Prostate gland (tissue), 2 donors: Measurements from ENCODE around the gene AK8.

Experiments used
- POLR2A ChIP-seq: fragments of 450-650 bp; IDR thresholded peaks from one replicate; pipeline ENCODE4 v1.6.1; 2016; ENCODE audit warnings: antibody characterized with exemption, mild to moderate bottlenecking
- POLR2AphosphoS5 ChIP-seq: sonication (generic); formaldehyde crosslinking; IDR thresholded peaks from one replicate; pipeline ENCODE4 v1.6.1; 2017; ENCODE audit warnings: antibody characterized with exemption
- TF ChIP-seq, protein P1 (sequence below), 4 experiments: fragments of 200-600 bp in 2 of 4; fragments of 450-650 bp in 2 of 4; sonication (generic) in 2 of 4; IDR thresholded peaks; 1 replicate in 3 of 4; 2 replicates in 1 of 4; pipeline ENCODE4 v1.5.1; 2016 to 2019; ENCODE audit warnings: antibody characterized with exemption in 4 of 4, mild to moderate bottlenecking in 2 of 4, moderate library complexity in 2 of 4

DNA sequence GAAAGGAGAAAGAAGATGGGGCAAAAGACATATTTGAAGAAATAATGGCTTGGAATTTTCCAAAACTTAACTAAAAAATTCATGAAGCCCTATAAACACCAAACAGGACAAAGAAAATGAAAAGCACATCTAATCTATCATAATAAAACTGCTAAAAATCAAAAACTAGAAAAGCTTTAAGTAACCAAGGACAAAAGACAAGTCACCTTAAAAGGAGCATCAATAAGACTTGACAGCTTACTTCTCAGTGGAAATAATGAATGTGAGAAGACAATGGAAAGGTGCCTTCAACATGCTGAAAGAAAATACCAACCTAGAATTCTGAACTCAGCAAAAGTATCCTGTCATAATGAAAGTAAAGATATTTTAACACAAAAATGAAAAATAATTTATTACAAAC is 180.9 kb downstream of the AK8 start:
- TF ChIP-seq, protein P1, sequence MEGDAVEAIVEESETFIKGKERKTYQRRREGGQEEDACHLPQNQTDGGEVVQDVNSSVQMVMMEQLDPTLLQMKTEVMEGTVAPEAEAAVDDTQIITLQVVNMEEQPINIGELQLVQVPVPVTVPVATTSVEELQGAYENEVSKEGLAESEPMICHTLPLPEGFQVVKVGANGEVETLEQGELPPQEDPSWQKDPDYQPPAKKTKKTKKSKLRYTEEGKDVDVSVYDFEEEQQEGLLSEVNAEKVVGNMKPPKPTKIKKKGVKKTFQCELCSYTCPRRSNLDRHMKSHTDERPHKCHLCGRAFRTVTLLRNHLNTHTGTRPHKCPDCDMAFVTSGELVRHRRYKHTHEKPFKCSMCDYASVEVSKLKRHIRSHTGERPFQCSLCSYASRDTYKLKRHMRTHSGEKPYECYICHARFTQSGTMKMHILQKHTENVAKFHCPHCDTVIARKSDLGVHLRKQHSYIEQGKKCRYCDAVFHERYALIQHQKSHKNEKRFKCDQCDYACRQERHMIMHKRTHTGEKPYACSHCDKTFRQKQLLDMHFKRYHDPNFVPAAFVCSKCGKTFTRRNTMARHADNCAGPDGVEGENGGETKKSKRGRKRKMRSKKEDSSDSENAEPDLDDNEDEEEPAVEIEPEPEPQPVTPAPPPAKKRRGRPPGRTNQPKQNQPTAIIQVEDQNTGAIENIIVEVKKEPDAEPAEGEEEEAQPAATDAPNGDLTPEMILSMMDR (IDR thresholded peaks at IDR 0.05), result no peak
- TF ChIP-seq POLR2A (no peak), POLR2AphosphoS5 (no peak)
